Body of pancreas (tissue), 4 donors: ENCODE measurements around the gene LNPEP. TPM values are rescaled to one million over a fixed set of nuclear protein-coding genes. Genes with fewer than 3 reads are reported as not detected.

Experiments used
- ATAC-seq: fragments of 150-250 bp; one replicate; pipeline ENCODE4 v1.9.1; 2016
- DNase-seq, 4 donors: peaks; one replicate each; pipeline ENCODE4 v3.0.0-alpha.2; 2019
- H3K27ac ChIP-seq, 4 donors: fragments of 200-600 bp; sonication (generic); 1 replicate in 3 of 4; 2 replicates in 1 of 4; pipeline versions ENCODE4 v1.5.1 to v1.6.1; 2016 to 2019; ENCODE audit warnings: mild to moderate bottlenecking in 1 of 4, mixed read lengths in 1 of 4, moderate library complexity in 1 of 4
- H3K27me3 ChIP-seq, 2 donors: fragments of 200-600 bp; sonication (generic); one replicate each; pipeline ENCODE4 v1.6.0; 2016; ENCODE audit warnings: mild to moderate bottlenecking in 1 of 2
- H3K36me3 ChIP-seq, 2 donors: fragments of 200-600 bp; sonication (generic); replicated peaks in 1 of 2; 2 replicates each; pipeline ENCODE4 v1.5.1; 2016; ENCODE audit warnings: low read depth in 2 of 2; ENCODE audit not compliant: insufficient read depth in 1 of 2
- H3K4me1 ChIP-seq: fragments of 200-600 bp; sonication (generic); one replicate; pipeline ENCODE4 v1.6.0; 2016
- H3K4me3 ChIP-seq, 2 donors: fragments of 200-600 bp; sonication (generic); 1 replicate in 1 of 2; 2 replicates in 1 of 2; pipeline ENCODE4 v1.5.1; 2016 to 2019
- H3K9me3 ChIP-seq, 3 donors: fragments of 200-600 bp; sonication (generic); 1 replicate in 2 of 3; 2 replicates in 1 of 3; pipeline ENCODE4 v1.5.1; 2016
- CTCF ChIP-seq, 7 experiments: fragments of 450-650 bp in 4 of 7; fragments of 200-600 bp in 3 of 7; sonication (generic) in 3 of 7; IDR thresholded peaks; one replicate each; pipeline ENCODE4 v1.5.1; 2016 to 2019; ENCODE audit warnings: antibody characterized with exemption in 7 of 7
- POLR2A ChIP-seq, 3 donors: fragments of 450-650 bp; IDR thresholded peaks; one replicate each; pipeline ENCODE4 v1.6.1; 2016; ENCODE audit warnings: antibody characterized with exemption in 3 of 3, mild to moderate bottlenecking in 2 of 3
- whole genome bisulfite sequencing, 2 donors: methylation state at CpG; one replicate each; pipeline ENCODE4 v1.1.5; 2017; 5-methylcytosine and 5-hydroxymethylcytosine counted together
- intact Hi-C: fragments of 100-400 bp; cut with DNase I; formaldehyde crosslinking; loops from one replicate; pipeline ENCODE4 v1.15.1; 2023
- total RNA-seq, 2 donors: library from RNA; depleted of rRNA; stranded (reverse); fragments of >200 nt; gene quantifications; one replicate each; pipeline ENCODE4 v1.1.0, GENCODE V29; 2016

The LNPEP gene
- total RNA-seq, 2 donors from 2014 or later: 16.8 to 22.1 TPM

DNA sequence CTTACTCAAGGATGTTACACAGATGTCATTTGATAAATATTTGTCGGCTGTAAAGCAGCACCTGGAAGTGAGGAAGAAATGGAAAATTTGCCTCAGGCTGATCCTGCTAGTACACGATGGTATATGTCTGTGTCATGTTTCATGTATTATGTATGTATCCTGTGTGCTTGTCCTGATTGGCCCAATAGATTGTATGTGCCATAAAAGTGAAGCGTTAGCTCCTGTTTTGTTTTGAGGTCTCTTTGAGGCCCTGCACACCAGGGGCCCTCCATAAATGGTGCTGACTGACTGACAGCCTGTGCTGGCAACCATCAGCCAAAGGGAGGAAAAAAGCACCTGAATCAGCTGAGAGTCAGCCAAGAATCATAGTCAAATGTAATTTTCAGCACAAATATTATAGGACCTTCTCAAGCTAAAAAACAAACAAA lies 11.8 kb upstream of the LNPEP start:
- no peak for TF ChIP-seq POLR2A (IDR thresholded peaks at IDR 0.05)
- H3K4me3 ChIP-seq: no peak overlapping the region
- no peaks in the 10 kb centered on the region for H3K36me3 ChIP-seq
- WGBS, 2 donors: 38 to 39% methylated on average over 3 of the region's 3 CpGs
- ATAC-seq: no peak
- H3K4me1 ChIP-seq: peaks cover 11% of the 10 kb centered on the region
- peak in 1 of 4 donors; percentile 19 for DNase-seq
- intact Hi-C loops: no loop called here
- no peaks in the 10 kb centered on the region for H3K9me3 ChIP-seq
- no peak overlapping the region for H3K27ac ChIP-seq
- H3K27me3 ChIP-seq: no peaks in the 10 kb centered on the region

DNA sequence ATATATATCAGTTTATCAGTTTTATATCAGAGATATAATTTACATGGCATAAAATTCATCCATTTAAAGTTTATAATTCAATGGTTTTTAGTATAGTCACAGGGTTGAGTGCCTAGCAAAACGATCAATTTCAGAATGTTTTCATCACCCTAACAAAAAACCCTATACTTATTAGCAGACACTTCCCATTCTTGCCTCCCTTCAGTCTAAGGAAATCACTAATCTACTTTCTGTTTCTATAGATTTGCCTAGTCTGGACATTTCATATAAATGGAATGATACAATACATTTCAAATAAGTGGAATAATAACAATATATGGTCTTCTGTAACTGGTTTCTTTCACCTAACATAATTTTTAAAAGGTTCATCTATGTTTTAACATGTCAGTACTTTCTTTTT lies 9.6 kb upstream of the LNPEP start:
- H3K27me3 ChIP-seq: no peaks in the 10 kb centered on the region
- intact Hi-C loops: no loop called here
- peaks cover 11% of the 10 kb centered on the region for H3K4me1 ChIP-seq
- no peaks in the 10 kb centered on the region for H3K9me3 ChIP-seq
- H3K4me3 ChIP-seq: no peak overlapping the region
- DNase-seq: no peak
- no peak overlapping the region for H3K27ac ChIP-seq
- no peaks in the 10 kb centered on the region for H3K36me3 ChIP-seq
- no peak for ATAC-seq
- TF ChIP-seq CTCF (IDR thresholded peaks at IDR 0.05): no peak
- TF ChIP-seq POLR2A (IDR thresholded peaks at IDR 0.05): no peak
- WGBS, 2 donors: 87 to 94% methylated on average over 1 of the region's 1 CpG

DNA sequence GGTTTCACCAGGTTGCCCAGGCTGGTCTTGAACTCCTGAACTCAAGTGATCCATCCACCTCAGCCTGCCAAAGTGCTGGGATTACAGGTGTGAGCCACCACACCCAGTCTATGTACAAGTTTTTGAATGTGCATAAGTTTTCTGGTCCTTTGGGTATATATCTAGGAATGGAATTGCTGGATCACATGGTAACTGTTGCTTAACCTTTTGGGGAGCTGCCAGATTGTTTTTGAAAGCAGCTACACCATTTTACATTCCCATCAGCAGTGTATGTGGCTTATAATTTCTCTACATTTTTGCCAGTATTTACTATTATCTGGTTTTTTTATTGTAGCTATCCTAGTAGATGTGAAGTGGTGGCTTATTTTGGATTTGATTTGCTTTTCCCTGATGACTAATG lies 8.9 kb upstream of the LNPEP start:
- ATAC-seq: no peak

GRCh38 chr5:96928931-96929708 lies 6.8 kb upstream of the LNPEP start:
- Histone ChIP-seq H3K4me3 (no peak overlapping the region), H3K36me3 (no peaks in the 10 kb centered on the region), H3K4me1 (peaks cover 25% of the 10 kb centered on the region), H3K27me3 (no peaks in the 10 kb centered on the region), H3K9me3 (no peaks in the 10 kb centered on the region), H3K27ac (no peak overlapping the region)
- TF ChIP-seq POLR2A (IDR thresholded peaks at IDR 0.05) (no peak), CTCF (IDR thresholded peaks at IDR 0.05) (no peak)
- no peak for DNase-seq
- no peak for ATAC-seq
- intact Hi-C loops: no loop called here
- WGBS, 2 donors: 93 to 94% methylated on average over 7 of the region's 7 CpGs

More for the DNA sequence above, 8.9 kb upstream of the LNPEP start:
- Histone ChIP-seq H3K4me1 (peaks cover 15% of the 10 kb centered on the region), H3K27me3 (no peaks in the 10 kb centered on the region), H3K4me3 (no peak overlapping the region), H3K9me3 (no peaks in the 10 kb centered on the region), H3K36me3 (no peaks in the 10 kb centered on the region), H3K27ac (no peak overlapping the region)
- intact Hi-C loops: no loop called here
- TF ChIP-seq POLR2A (IDR thresholded peaks at IDR 0.05): no peak
- TF ChIP-seq CTCF (IDR thresholded peaks at IDR 0.05): no peak
- DNase-seq: no peak

- Histone ChIP-seq H3K27me3 (no peaks in the 10 kb centered on the region), H3K27ac (no peak overlapping the region), H3K9me3 (no peaks in the 10 kb centered on the region), H3K4me1 (peaks cover 19% of the 10 kb centered on the region), H3K36me3 (no peaks in the 10 kb centered on the region), H3K4me3 (no peak overlapping the region)
- ATAC-seq: no peak
- no peak for DNase-seq
- intact Hi-C loops: no loop called here
- WGBS, 2 donors: 82 to 83% methylated on average over 3 of the region's 3 CpGs
- no peak for TF ChIP-seq CTCF (IDR thresholded peaks at IDR 0.05)
- no peak for TF ChIP-seq POLR2A (IDR thresholded peaks at IDR 0.05)
Observed at GRCh38 chr5:96930058-96930457, 5.8 kb upstream of the LNPEP start.
